Peyer's patch (tissue), 4 donors: ENCODE results near the gene ZNF655. TPM values are rescaled to one million over a fixed set of nuclear protein-coding genes. Genes with fewer than 3 reads are reported as not detected.
"Not testable (repeated sequence)": the region's sequence is repeated elsewhere in the genome, so short reads cannot be mapped to it uniquely, and the experiment has no call there.

Experiments used
- DNase-seq, 3 donors: peaks; one replicate each; pipeline ENCODE4 v3.0.0-alpha.2; 2017 to 2019
- H3K27ac ChIP-seq, 4 donors: fragments of 200-600 bp; sonication (generic); one replicate each; pipeline ENCODE4 v1.5.1; 2016 to 2019
- H3K27me3 ChIP-seq, 2 donors: fragments of 200-600 bp; sonication (generic); one replicate each; pipeline ENCODE4 v1.5.1; 2019
- H3K36me3 ChIP-seq, 3 donors: fragments of 200-600 bp; sonication (generic); one replicate each; pipeline ENCODE4 v1.5.1; 2016 to 2019
- H3K4me1 ChIP-seq, 4 donors: fragments of 200-600 bp; sonication (generic); one replicate each; pipeline ENCODE4 v1.5.1; 2016 to 2019
- H3K4me3 ChIP-seq, 4 donors: fragments of 200-600 bp; sonication (generic); 1 replicate in 3 of 4; 2 replicates in 1 of 4; pipeline ENCODE4 v1.5.1; 2016 to 2019; ENCODE audit warnings: mild to moderate bottlenecking in 1 of 4
- H3K9me3 ChIP-seq, 4 donors: fragments of 200-600 bp; sonication (generic); one replicate each; pipeline ENCODE4 v1.5.1; 2016 to 2019; ENCODE audit warnings: mild to moderate bottlenecking in 1 of 4
- POLR2A ChIP-seq, 2 donors: fragments of 450-650 bp; IDR thresholded peaks; one replicate each; pipeline ENCODE4 v1.5.1; 2017; ENCODE audit warnings: antibody characterized with exemption in 2 of 2, mild to moderate bottlenecking in 2 of 2, moderate library complexity in 2 of 2
- total RNA-seq, 4 donors: library from RNA; depleted of rRNA; stranded (reverse); fragments of >200 nt; gene quantifications; one replicate each; pipeline ENCODE4 v1.1.0, GENCODE V29; 2016
- TF ChIP-seq, protein P1 (sequence below), 6 experiments: fragments of 450-650 bp in 4 of 6; fragments of 200-600 bp in 2 of 6; sonication (generic) in 1 of 6; IDR thresholded peaks; one replicate each; pipeline ENCODE4 v1.5.1; 2017 to 2019; ENCODE audit warnings: antibody characterized with exemption in 6 of 6, mild to moderate bottlenecking in 3 of 6, moderate library complexity in 1 of 6

ZNF655 gene
- total RNA-seq, 4 donors from 2014 or later: 111 to 169 (median 139) TPM

DNA sequence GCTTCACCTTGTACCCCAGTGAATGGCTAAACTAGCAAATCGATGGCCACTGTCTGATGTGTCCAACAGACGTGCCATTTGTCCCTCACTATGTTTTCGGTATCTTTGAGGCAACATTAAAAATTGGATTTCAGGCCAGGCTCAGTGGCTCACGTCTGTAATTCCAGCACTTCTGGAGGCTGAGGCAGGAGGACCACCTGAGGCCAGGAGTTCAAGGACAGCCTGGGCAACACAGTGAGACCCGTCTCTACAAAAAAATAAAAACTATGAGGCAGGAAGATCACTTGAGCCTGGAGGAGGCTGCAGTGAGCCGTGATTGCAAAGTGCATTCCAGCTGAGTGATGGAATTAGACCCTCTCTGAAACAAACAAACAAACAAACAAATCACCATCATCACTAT is 14.5 kb upstream of the ZNF655 start:
- peaks cover 0 to 19% (median 4%) of the 10 kb centered on the region in 4 donors for H3K9me3 ChIP-seq
- H3K27me3 ChIP-seq: no peaks in the 10 kb centered on the region
- H3K4me1 ChIP-seq: no peaks in the 10 kb centered on the region
- H3K36me3 ChIP-seq: peaks cover 0 to 15% (median 0%) of the 10 kb centered on the region in 3 donors
- H3K4me3 ChIP-seq: no peak overlapping the region
- DNase-seq: no peak
- no peak overlapping the region for H3K27ac ChIP-seq
- TF ChIP-seq POLR2A (IDR thresholded peaks at IDR 0.05): no peak
- TF ChIP-seq, protein P1, sequence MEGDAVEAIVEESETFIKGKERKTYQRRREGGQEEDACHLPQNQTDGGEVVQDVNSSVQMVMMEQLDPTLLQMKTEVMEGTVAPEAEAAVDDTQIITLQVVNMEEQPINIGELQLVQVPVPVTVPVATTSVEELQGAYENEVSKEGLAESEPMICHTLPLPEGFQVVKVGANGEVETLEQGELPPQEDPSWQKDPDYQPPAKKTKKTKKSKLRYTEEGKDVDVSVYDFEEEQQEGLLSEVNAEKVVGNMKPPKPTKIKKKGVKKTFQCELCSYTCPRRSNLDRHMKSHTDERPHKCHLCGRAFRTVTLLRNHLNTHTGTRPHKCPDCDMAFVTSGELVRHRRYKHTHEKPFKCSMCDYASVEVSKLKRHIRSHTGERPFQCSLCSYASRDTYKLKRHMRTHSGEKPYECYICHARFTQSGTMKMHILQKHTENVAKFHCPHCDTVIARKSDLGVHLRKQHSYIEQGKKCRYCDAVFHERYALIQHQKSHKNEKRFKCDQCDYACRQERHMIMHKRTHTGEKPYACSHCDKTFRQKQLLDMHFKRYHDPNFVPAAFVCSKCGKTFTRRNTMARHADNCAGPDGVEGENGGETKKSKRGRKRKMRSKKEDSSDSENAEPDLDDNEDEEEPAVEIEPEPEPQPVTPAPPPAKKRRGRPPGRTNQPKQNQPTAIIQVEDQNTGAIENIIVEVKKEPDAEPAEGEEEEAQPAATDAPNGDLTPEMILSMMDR (IDR thresholded peaks at IDR 0.05): no peak

DNA sequence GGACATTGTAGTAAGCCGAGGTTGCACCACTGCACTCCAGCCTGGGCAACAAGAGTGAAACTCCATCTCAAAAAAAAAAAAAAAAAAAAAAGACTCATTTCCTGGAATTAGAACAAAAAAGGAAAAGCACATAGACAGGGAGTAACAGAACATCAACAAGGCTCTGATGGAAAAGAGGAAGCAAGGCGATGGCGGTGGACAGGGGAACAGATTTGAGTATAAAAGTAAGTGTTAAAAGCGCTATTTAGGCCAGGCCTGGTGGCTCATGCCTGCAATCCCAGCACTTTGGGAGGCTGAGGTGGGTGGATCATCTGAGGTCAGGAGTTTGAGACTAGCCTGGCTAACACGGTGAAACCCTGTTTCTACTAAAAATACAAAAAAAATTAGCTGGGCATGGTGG is 13.1 kb upstream of the ZNF655 start:
- H3K4me1 ChIP-seq, H3K27ac ChIP-seq, DNase-seq, H3K4me3 ChIP-seq, H3K27me3 ChIP-seq: not testable (repeated sequence)
- H3K36me3 ChIP-seq: peaks cover 0 to 15% (median 0%) of the 10 kb centered on the region in 3 donors
- H3K9me3 ChIP-seq: peaks cover 0 to 14% (median 4%) of the 10 kb centered on the region in 4 donors

DNA sequence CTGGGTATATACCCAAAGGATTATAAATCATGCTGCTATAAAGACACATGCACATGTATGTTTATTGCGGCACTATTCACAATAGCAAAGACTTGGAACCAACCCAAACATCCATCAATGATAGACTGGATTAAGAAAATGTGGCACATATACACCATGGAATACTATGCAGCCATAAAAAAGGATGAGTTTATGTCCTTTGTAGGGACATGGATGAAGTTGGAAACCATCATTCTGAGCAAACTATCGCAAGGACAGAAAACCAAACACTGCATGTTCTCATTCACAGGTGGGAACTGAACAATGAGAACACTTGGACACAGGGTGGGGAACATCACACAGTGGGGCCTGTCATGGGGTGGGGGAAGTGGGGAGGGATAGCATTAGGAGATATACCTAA is 8.9 kb upstream of the ZNF655 start:
- H3K36me3 ChIP-seq: peaks cover 0 to 15% (median 0%) of the 10 kb centered on the region in 3 donors
- H3K4me1 ChIP-seq, DNase-seq, H3K4me3 ChIP-seq, H3K27me3 ChIP-seq, H3K9me3 ChIP-seq, H3K27ac ChIP-seq: not testable (repeated sequence)

DNA sequence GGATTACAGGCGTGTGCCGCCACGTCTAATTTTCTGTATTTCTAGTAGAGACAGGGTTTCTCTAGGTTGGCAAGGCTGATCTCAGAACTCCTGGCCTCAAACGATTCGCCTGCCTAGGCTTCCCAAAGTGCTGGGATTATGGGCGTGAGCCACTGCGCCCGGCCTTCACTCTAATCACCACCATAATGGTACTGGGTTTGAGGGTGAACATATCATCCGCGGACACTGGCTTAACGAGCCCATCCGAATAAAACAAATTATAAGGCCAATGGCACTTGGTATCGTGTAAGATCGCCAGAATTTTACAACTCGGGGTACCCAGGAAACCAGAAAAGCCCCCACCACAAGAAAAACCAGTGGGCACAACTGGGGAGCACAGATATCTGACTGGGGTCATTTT is 7.1 kb upstream of the ZNF655 start:
- H3K4me3 ChIP-seq: peak overlapping the region; percentile 75 to 95 (median 86)
- DNase-seq: no peak
- H3K36me3 ChIP-seq: peaks cover 0 to 15% (median 0%) of the 10 kb centered on the region in 3 donors
- peak overlapping the region; percentile 78 to 86 (median 83) for H3K27ac ChIP-seq
- TF ChIP-seq, protein P1 (IDR thresholded peaks at IDR 0.05): no peak
- TF ChIP-seq POLR2A (IDR thresholded peaks at IDR 0.05): no peak
- no peaks in the 10 kb centered on the region for H3K9me3 ChIP-seq
- H3K4me1 ChIP-seq: peaks cover 0 to 9% (median 4%) of the 10 kb centered on the region in 4 donors
- H3K27me3 ChIP-seq: no peaks in the 10 kb centered on the region

DNA sequence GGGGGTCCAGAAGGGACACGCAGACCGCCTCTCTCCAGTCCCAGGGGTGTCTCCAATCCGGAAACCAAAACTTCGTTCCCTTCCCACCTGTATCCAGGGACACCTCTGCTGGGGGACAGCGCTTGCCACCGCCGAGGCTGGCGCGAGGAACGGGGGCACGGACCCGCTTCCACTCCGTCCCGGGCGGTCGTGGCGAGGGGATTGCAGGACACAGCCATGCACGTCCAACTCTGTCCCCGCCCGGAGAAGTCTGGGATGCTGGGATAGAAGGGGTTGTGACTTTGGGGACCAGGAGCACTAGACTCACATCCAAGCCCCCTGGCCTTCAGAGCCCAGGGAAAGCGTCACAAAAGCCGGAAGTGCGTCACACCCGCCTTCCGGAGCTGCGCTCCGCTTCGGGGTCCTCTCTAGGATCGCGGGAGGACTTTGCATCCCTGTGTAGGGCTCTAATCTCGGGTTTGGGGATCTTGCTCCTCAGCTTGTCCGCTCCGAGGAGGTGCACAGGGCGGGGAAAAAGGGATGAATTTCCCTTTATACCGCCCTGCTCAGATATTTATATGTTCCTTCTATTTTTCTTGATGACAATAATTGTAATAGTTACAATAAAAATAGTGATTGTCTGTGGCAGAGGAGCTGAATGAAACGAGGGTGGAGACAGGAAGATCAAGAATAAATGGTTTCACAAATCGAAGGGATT is 6.5 kb upstream of the ZNF655 start, which contains the start of gene FAM200A:
TSS of gene FAM200A (minus strand) at position 348 of the 697 bp plus-strand sequence. CDS start 3,707 bp downstream, outside the sequence.
- peaks cover 0 to 12% (median 4%) of the 10 kb centered on the region in 4 donors for H3K4me1 ChIP-seq
- peaks cover 0 to 15% (median 0%) of the 10 kb centered on the region in 3 donors for H3K36me3 ChIP-seq
- no peaks in the 10 kb centered on the region for H3K27me3 ChIP-seq
- H3K4me3 ChIP-seq: peak within 1 kb of the TSS; percentile 75 to 95 (median 86)
- H3K27ac ChIP-seq: peak within 1 kb of the TSS; percentile 78 to 86 (median 83)
- H3K9me3 ChIP-seq: no peaks in the 10 kb centered on the region
- peak; percentile 59 to 60 for TF ChIP-seq POLR2A (IDR thresholded peaks at IDR 0.05)
- TF ChIP-seq, protein P1 (IDR thresholded peaks at IDR 0.05): no peak
- peak; percentile 82 to 95 (median 88) for DNase-seq

DNA sequence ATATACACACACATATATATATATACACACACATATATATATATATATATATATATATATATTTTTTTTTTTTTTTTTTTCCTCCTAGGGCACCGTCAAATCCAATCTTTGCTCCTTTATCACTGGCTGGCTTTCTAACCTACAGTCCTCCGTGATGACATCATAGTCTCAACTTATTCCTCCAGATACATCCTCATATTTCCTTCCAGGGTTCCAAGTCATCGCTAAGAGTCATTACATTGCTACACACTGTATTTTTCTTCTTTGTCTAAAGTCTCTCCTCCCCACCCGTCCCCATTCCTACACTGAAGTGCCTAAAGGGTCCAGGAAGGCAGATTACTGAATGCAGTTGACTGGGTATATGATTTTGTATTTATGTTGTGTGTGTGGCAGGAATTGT is 5.4 kb upstream of the ZNF655 start:
- no peak for TF ChIP-seq POLR2A (IDR thresholded peaks at IDR 0.05)
- TF ChIP-seq, protein P1 (IDR thresholded peaks at IDR 0.05): no peak
- H3K36me3 ChIP-seq: peaks cover 0 to 4% (median 0%) of the 10 kb centered on the region in 3 donors
- no peak for DNase-seq

More for the DNA sequence above, 5.4 kb upstream of the ZNF655 start:
- Histone ChIP-seq H3K27ac (no peak overlapping the region), H3K4me3 (no peak overlapping the region), H3K9me3 (no peaks in the 10 kb centered on the region), H3K27me3 (no peaks in the 10 kb centered on the region), H3K4me1 (peaks cover 3 to 18% (median 6%) of the 10 kb centered on the region in 4 donors)
